H1 (cell line): Measurements from ENCODE around the gene CRACDL. TPM values are rescaled to one million over a fixed set of nuclear protein-coding genes. Genes with fewer than 3 reads are reported as not detected.
"Not testable (repeated sequence)": the region's sequence is repeated elsewhere in the genome, so short reads cannot be mapped to it uniquely, and the experiment has no call there.

Experiments
- CTCF ChIA-PET: fragments of 300-600 bp; sonication (Branson Sonifier 250); formaldehyde crosslinking; loops from one replicate; lab custom pipeline; 2021; ENCODE audit not compliant: partially characterized antibody; lab: Charles Lee
- POLR2A ChIA-PET: fragments of 300-600 bp; sonication (Branson Sonifier 250); formaldehyde crosslinking; loops from one replicate; lab custom pipeline; 2021; ENCODE audit warnings: inconsistent platforms; ENCODE audit not compliant: partially characterized antibody; lab: Charles Lee
- DNase-seq, 2 experiments: peaks; one replicate each; pipeline versions ENCODE4 v3.0.0 to v3.0.0-alpha.2; 2010 to 2022; ENCODE audit warnings: low spot score in 2 of 2, low read depth in 1 of 2, mixed read lengths in 1 of 2
- FAIRE-seq: peaks from 2 replicates; lab custom pipeline; 2011; peaks lifted over from hg19 to GRCh38; lab: Jason Lieb, UNC
- H2AFZ ChIP-seq: 2 replicates; pipeline ENCODE4 v1.8.1; 2012; ENCODE audit warnings: low read length, inconsistent platforms
- H2AK5ac ChIP-seq: 2 replicates; pipeline ENCODE4 v1.6.1; 2013; ENCODE audit warnings: low read depth, low read length
- H2BK120ac ChIP-seq: replicated peaks from 2 replicates; pipeline ENCODE3; 2013; ENCODE audit warnings: low read depth, low read length, inconsistent platforms
- H2BK12ac ChIP-seq: 2 replicates; pipeline ENCODE4 v1.6.1; 2013; ENCODE audit warnings: low read depth, low read length
- H2BK15ac ChIP-seq: 2 replicates; pipeline ENCODE4 v1.6.1; 2013; ENCODE audit warnings: low read length
- H2BK20ac ChIP-seq: 2 replicates; pipeline ENCODE4 v1.6.1; 2013; ENCODE audit warnings: low read length
- H2BK5ac ChIP-seq: 2 replicates; pipeline ENCODE4 v1.6.1; 2013; ENCODE audit warnings: low read depth, low read length
- H3K14ac ChIP-seq: 2 replicates; pipeline ENCODE4 v1.6.1; 2013; ENCODE audit warnings: inconsistent platforms; ENCODE audit not compliant: insufficient read length
- H3K18ac ChIP-seq: 2 replicates; pipeline ENCODE4 v1.6.1; 2013; ENCODE audit warnings: low read length; ENCODE audit errors: extremely low read depth
- H3K23ac ChIP-seq: 2 replicates; pipeline ENCODE4 v1.6.1; 2013; ENCODE audit warnings: inconsistent platforms; ENCODE audit not compliant: insufficient read length
- H3K23me2 ChIP-seq: 2 replicates; pipeline ENCODE4 v1.6.1; 2013; ENCODE audit warnings: low read depth, low read length
- H3K27ac ChIP-seq: 2 replicates; pipeline ENCODE4 v1.6.1; 2011; ENCODE audit warnings: low read depth, low read length, inconsistent platforms
- H3K27me3 ChIP-seq, 4 experiments: replicated peaks in 1 of 4; 1 replicate in 1 of 4; 2 replicates in 3 of 4; pipeline versions ENCODE4 v1.6.1 to v1.8.1; 2011 to 2013; ENCODE audit warnings: low read length in 3 of 4, mild to moderate bottlenecking in 3 of 4, inconsistent platforms in 2 of 4, mixed read lengths in 2 of 4, moderate library complexity in 1 of 4; ENCODE audit not compliant: control insufficient read depth in 3 of 4, insufficient read depth in 3 of 4; ENCODE audit errors: extremely low read depth in 1 of 4
- H3K36me3 ChIP-seq, 4 experiments: 2 replicates each; pipeline versions ENCODE4 v1.6.1 to v1.8.1; 2011 to 2013; ENCODE audit warnings: mild to moderate bottlenecking in 4 of 4, low read length in 3 of 4, moderate library complexity in 2 of 4, control low read depth in 1 of 4, inconsistent platforms in 1 of 4; ENCODE audit not compliant: insufficient read depth in 4 of 4, control insufficient read depth in 2 of 4
- H3K4ac ChIP-seq: replicated peaks from 2 replicates; pipeline ENCODE3; 2013; ENCODE audit warnings: low read length, low read depth, mixed read lengths, inconsistent platforms; ENCODE audit not compliant: insufficient read length
- H3K4me1 ChIP-seq, 4 experiments: replicated peaks in 1 of 4; 1 replicate in 1 of 4; 2 replicates in 3 of 4; pipeline versions ENCODE4 v1.6.1 to v1.8.1; 2011 to 2013; ENCODE audit warnings: low read length in 3 of 4, inconsistent platforms in 2 of 4, mixed read lengths in 1 of 4; ENCODE audit not compliant: insufficient read depth in 4 of 4, control insufficient read depth in 3 of 4
- H3K4me2 ChIP-seq, 2 experiments: 2 replicates each; pipeline versions ENCODE4 v1.6.1 to v1.8.1; 2011 to 2013; ENCODE audit warnings: low read depth in 2 of 2, low read length in 2 of 2, control low read depth in 1 of 2, inconsistent platforms in 1 of 2, mild to moderate bottlenecking in 1 of 2; ENCODE audit not compliant: insufficient read depth in 1 of 2
- H3K4me3 ChIP-seq, 4 experiments: fragments of 200-600, 300-600 bp in 1 of 4; sonication (generic), shearing (Covaris generic), sonication (Bioruptor Twin) in 1 of 4; 2 replicates each; pipeline versions ENCODE4 v1.5.1 to v1.8.1; 2011 to 2016; ENCODE audit warnings: low read length in 4 of 4, low read depth in 3 of 4, control low read depth in 2 of 4, inconsistent platforms in 2 of 4, mild to moderate bottlenecking in 2 of 4, mixed read lengths in 1 of 4, moderate library complexity in 1 of 4; ENCODE audit not compliant: insufficient read depth in 2 of 4; ENCODE audit errors: extremely low read depth in 1 of 4
- H3K56ac ChIP-seq: replicated peaks from 2 replicates; pipeline ENCODE3; 2013; ENCODE audit warnings: low read depth, mild to moderate bottlenecking, mixed read lengths, low read length, inconsistent platforms; ENCODE audit not compliant: insufficient read length
- H3K79me1 ChIP-seq: 2 replicates; pipeline ENCODE4 v1.6.1; 2013; ENCODE audit warnings: low read depth, low read length, control low read depth
- H3K79me2 ChIP-seq, 2 experiments: 2 replicates each; pipeline versions ENCODE4 v1.6.1 to v1.8.1; 2012 to 2013; ENCODE audit warnings: low read length in 2 of 2, mild to moderate bottlenecking in 2 of 2, inconsistent platforms in 1 of 2; ENCODE audit not compliant: insufficient read depth in 2 of 2, control insufficient read depth in 1 of 2
- H3K9ac ChIP-seq, 4 experiments: replicated peaks in 1 of 4; 1 replicate in 1 of 4; 2 replicates in 3 of 4; pipeline versions ENCODE4 v1.6.1 to v1.8.1; 2011 to 2013; ENCODE audit warnings: low read depth in 3 of 4, low read length in 3 of 4, control low read depth in 2 of 4, mild to moderate bottlenecking in 2 of 4, moderate library complexity in 2 of 4, inconsistent platforms in 1 of 4; ENCODE audit errors: extremely low read depth in 1 of 4
- H3K9me3 ChIP-seq, 2 experiments: 2 replicates each; pipeline versions ENCODE4 v1.6.1 to v1.8.1; 2012 to 2013; ENCODE audit warnings: mild to moderate bottlenecking in 2 of 2, moderate library complexity in 2 of 2, control low read depth in 1 of 2, inconsistent platforms in 1 of 2, low read depth in 1 of 2, low read length in 1 of 2, mixed read lengths in 1 of 2; ENCODE audit not compliant: insufficient read depth in 2 of 2
- H4K20me1 ChIP-seq, 2 experiments: replicated peaks in 1 of 2; 2 replicates each; pipeline versions ENCODE3 to v1.8.1; 2011 to 2013; ENCODE audit warnings: inconsistent platforms in 2 of 2, low read length in 2 of 2, mild to moderate bottlenecking in 1 of 2; ENCODE audit not compliant: insufficient read depth in 2 of 2, control insufficient read depth in 1 of 2
- H4K5ac ChIP-seq: 2 replicates; pipeline ENCODE4 v1.6.1; 2013; ENCODE audit warnings: low read length, low read depth, mixed read lengths, inconsistent platforms; ENCODE audit not compliant: insufficient read length
- H4K8ac ChIP-seq: 2 replicates; pipeline ENCODE4 v1.8.0; 2013; ENCODE audit warnings: mild to moderate bottlenecking, moderate library complexity, low read length, inconsistent platforms; ENCODE audit not compliant: insufficient read depth; ENCODE audit errors: extremely low read depth
- H4K91ac ChIP-seq: replicated peaks from 2 replicates; pipeline ENCODE3; 2013; ENCODE audit warnings: low read length, mixed read lengths, inconsistent platforms; ENCODE audit not compliant: insufficient read length
- WGBS, 2 experiments: shearing (Covaris generic) in 1 of 2; methylation state at CpG; one replicate each; pipeline versions ENCODE4 v1.1.6 to v1.1.7; 2013 to 2015; ENCODE audit warnings: low lambda C conversion rate in 2 of 2, mixed read lengths in 2 of 2, inconsistent platforms in 1 of 2, low coverage in 1 of 2, missing lambda C conversion rate in 1 of 2; ENCODE audit not compliant: insufficient replicate concordance in 2 of 2, insufficient coverage in 1 of 2, insufficient read length in 1 of 2; ENCODE audit errors: extremely low coverage in 1 of 2, missing lambda C conversion rate in 1 of 2; 5-methylcytosine and 5-hydroxymethylcytosine counted together
- polyA plus RNA-seq, 7 experiments: library from polyadenylated mRNA; depleted of rRNA in 3 of 7; stranded (reverse) in 5 of 7; unstranded in 2 of 7; fragments of >200 nt in 5 of 7; fragments of 200-250 nt in 2 of 7; gene quantifications; 1 replicate in 5 of 7; 2 replicates in 1 of 7; 4 replicates in 1 of 7; pipeline versions ENCODE4 v1.2.1 to v1.2.3, GENCODE V29; 2011 to 2013; ENCODE audit warnings: missing spikeins in 2 of 7, mixed read lengths in 2 of 7
- total RNA-seq: library from RNA; stranded (reverse); fragmentation: NEBNext Ultra II Directional; extraction: Animal tissue kit (Norgen Biotek cat#: 25700); gene quantifications from 2 replicates; pipeline ENCODE4 v1.2.1, GENCODE V29; 2021

CRACDL gene
- total and polyA plus RNA-seq, 2 of the 8 experiments (the other 6 are each of a cell fraction or from before 2014, with no cell fraction given): 0.07 to 0.38 TPM

- H3K9me3 ChIP-seq, H3K79me2 ChIP-seq: not testable (repeated sequence)
Observed at GRCh38 chr2:98752711-98753110, 183.3 kb downstream of the CRACDL start.

More at GRCh38 chr2:98752711-98753110, 183.3 kb downstream of the CRACDL start:
- not testable (repeated sequence) for H2BK20ac ChIP-seq, H2BK5ac ChIP-seq, H4K5ac ChIP-seq, H3K9ac ChIP-seq, H3K18ac ChIP-seq, H3K4ac ChIP-seq, H2BK15ac ChIP-seq, H3K23me2 ChIP-seq, H2BK12ac ChIP-seq, H3K23ac ChIP-seq, H4K91ac ChIP-seq, H3K79me1 ChIP-seq, H3K4me2 ChIP-seq, H3K4me3 ChIP-seq, DNase-seq, H3K36me3 ChIP-seq, H4K20me1 ChIP-seq, H2BK120ac ChIP-seq, H4K8ac ChIP-seq, H3K27me3 ChIP-seq, H3K27ac ChIP-seq, H2AFZ ChIP-seq, FAIRE-seq, H3K56ac ChIP-seq, H3K14ac ChIP-seq, H2AK5ac ChIP-seq, H3K4me1 ChIP-seq
- WGBS, 2 experiments: 88% methylated on average over 4 of the region's 4 CpGs; no CpG with 5 or more reads in 1 of the 2 experiments
- POLR2A ChIA-PET: interaction anchor here (0.8 kb wide), 1 partner anchor 21 kb away, joined by 3 read pairs; no protein-coding TSS in a partner anchor
- CTCF ChIA-PET: interaction anchor here (0.9 kb wide), 1 partner anchor 12 kb away, joined by 3 read pairs; no protein-coding TSS in a partner anchor
